HG03469 (cell line): ENCODE results near the gene SPAG9.
"Not testable (repeated sequence)": the region's sequence is repeated elsewhere in the genome, so short reads cannot be mapped to it uniquely, and the experiment has no call there.

Experiments used
- ATAC-seq: cut with Tn5 transposase; IDR thresholded peaks from one replicate; pipeline ENCODE4 v1.9.1; 2021; ENCODE audit warnings: mild to moderate bottlenecking, moderate library complexity, moderate number of reproducible peaks; ENCODE audit not compliant: unreplicated experiment

Gene SPAG9

GRCh38 chr17:51097708-51098446 is 22.8 kb downstream of the SPAG9 start:
- no peak for ATAC-seq

DNA sequence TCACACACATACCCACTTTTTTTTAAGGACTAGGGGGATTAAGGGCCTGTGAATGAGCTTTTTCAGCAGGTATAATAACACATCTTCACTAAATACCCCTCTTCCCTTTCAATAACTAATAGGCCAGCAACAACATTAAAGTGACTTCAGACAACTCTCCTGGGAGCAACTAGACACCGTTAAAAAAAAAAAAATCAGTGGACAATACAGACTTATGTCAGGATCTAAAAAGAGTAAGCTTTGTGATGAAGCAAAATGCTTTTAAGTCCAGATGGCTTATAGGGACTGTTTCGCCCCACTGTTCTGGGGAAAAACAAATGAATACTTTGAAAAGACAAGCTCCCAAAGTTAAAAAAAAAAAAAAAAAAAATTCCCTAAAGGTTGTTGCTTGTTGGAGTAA is 29.0 kb downstream of the SPAG9 start:
- no peak for ATAC-seq

- ATAC-seq = not testable (repeated sequence)
These were observed 31.8 kb downstream of the SPAG9 start for GRCh38 chr17:51088868-51089267.

- ATAC-seq = no peak
These were observed 32.4 kb downstream of the SPAG9 start for GRCh38 chr17:51088287-51088686.

DNA sequence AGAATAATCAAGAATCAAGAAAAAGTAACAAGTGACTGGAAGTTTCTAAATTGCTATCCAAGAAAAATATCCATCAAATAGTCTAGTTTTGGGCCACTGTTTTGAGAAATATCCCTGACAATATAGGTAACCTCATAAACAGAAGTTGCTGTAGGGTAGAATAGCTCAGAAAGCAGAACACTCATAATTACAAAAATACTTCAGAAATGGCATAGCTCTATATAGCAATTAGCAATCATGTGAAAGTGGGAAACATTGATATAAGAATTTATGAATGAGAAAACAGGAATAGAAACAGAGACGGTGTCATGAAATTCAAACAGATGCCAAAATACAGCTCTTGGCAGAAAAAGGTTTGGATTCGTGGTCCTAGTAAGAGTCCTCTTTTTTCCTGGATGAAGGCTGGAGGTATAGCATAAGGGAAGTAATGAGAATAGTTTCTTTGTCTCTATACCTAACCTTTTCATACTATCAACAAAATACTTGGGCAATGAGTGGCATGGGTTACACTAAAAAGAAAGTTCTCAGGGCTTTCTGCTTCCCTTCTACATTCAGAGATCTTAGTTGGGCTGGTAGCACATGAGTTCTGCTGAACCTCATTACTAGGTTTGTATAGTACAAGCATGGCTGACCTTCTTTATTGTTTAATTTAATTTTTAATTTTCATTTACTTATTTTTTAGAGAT is 33.5 kb downstream of the SPAG9 start:
- no peak for ATAC-seq

DNA sequence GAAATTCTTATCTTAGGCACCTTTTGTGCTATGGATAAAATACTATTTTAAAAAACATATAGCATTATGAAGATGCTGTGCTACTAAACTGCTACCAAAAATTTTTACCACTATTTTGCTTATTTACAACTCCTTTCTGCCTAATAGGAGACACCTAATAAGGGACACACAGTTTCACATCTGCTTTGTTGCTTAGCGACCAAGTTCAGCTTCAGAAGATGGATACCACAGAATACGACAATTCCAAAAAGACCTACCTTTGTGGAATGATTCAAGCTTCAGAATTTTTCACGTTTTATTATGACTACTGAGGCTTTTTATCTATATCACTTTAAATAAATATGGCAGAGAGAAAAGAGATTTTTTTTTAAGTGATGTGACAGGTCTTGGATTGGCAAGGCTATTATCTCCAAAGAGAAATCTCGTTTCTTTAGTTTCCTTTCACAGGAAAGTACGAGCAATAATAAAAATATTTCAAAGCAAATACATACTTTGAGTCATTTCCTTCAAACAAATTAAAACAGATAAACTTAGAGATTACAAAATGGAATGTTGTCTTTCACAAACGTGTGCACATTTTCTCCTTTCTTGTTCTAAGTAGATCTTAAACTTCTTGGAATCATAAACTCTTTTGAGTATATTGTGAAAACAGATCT is 35.4 kb downstream of the SPAG9 start:
- ATAC-seq = no peak

DNA sequence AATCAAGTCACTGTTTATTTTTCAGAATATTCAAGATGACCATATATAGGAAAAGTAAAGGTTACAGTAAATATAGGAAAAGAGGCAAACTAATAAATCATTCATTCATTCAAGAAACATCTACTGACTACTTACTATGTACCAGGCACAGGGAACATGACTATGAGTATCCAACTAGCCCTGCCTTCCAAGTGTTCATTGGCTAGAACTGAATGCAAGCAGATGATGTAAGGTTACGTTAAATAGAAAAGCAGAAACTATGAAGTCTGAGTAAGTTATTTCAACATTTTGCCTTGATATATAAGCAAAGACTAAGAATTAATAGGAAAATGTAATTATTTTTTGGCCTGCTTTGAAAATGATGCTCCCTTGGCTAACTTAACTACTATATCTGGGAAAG is 36.7 kb downstream of the SPAG9 start:
- no peak for ATAC-seq

DNA sequence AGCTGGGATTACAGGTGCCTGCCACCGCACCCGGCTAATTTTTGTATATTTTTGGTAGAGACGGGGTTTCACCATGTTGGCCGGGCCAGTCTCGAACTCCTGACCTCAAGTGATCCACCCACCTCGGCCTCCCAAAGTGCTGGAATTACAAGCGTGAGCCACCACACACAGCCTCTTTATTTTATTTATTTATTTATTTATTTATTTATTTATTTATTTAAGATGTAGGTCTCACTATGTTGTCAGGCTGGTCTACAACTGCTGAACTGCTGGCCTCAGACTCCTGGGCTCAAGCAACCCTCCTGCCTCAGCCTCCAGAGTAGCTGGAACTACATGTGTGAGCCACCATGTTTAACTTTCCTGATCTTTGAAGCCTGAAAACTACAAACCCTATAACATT is 37.3 kb downstream of the SPAG9 start:
- not testable (repeated sequence) for ATAC-seq

GRCh38 chr17:51079049-51079448 is 41.6 kb downstream of the SPAG9 start:
- no peak for ATAC-seq

DNA sequence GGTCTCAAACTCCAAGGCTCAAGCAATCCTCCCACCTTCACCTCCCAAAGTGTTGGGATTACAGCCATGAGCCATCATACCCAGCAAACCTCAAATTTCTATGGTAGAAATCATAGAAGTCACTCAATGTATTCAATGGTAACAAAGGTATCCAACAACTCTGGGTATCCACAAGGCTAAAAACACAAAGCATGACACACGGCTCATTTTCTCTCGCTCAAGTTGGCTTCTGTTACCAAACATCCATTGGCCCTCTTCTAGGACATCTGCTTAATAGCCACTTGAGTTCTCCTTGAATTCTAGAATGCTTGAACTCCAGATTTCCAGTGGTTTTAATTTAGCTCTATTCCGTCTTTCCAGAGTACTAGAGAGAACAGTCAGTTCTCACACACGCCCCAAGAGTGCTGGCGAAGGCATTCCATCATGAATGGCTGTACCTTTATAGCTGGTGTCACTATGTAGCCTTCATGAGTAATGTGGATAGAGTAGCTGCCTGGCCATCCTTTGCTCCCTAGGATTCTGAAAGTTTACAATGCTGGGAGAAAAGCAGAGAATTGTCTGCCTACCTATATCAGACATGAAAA is 42.6 kb downstream of the SPAG9 start:
- no peak for ATAC-seq

DNA sequence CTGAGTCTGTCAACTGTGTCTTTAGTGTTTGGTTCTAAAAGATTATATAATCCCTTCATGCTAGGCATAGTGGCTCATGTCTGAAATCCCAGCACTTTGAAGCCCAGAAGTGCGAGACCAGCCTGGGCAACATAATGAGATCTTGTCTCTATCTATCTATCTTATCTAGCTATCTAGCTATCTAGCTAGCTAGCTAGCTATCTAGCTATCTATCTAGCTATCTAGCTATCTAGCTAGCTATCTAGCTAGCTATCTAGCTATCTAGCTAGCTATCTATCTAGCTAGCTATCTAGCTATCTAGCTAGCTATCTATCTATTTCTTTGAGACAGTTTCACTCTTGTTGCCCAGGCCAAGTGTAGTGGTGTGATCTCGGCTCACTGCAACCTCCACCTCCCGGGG is 43.8 kb downstream of the SPAG9 start:
- ATAC-seq = no peak

DNA sequence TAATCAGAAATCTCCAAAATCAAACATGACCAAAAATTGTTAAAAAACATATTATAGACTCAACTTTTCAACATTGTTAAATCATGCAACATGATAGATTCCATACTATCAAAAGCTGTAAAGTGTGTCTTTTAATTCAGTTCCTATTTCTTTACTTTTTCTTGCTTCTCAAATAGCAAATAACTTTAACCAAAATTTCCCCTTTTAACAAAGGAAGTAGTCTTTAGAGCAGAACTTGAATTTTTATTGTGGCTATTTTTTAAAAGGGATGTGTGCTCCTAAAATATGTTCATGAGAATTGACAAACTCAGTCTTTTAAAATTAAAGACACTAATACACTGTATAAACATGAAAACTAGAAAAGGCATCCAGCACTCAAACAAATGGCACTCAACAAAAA is 49.1 kb downstream of the SPAG9 start:
- ATAC-seq = no peak

GRCh38 chr17:51065466-51065865 is 55.2 kb downstream of the SPAG9 start:
- ATAC-seq = no peak

GRCh38 chr17:51064061-51064735 is 56.5 kb downstream of the SPAG9 start:
- no peak for ATAC-seq

- no peak for ATAC-seq
These were observed 60.3 kb downstream of the SPAG9 start for GRCh38 chr17:51060396-51060795.

GRCh38 chr17:51059781-51060180 is 60.9 kb downstream of the SPAG9 start:
- no peak for ATAC-seq

DNA sequence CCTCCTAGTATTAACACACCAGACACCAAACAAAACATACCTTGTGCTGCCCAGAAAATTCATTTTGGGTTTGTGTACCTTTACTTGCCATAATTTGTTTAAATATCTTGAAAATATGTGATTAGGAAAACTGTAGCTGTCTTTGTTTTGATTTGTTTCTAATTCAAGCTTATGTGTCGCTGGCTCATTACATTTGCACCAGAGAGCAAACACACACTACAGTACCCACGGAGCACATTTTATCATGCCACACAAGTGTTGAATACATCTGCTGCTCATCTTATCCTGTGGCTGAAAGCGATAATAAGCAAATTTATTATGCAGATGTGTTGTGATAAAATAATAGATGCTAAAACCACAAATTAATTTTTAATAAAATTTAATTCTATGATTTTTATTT is 63.1 kb downstream of the SPAG9 start:
- ATAC-seq = no peak

DNA sequence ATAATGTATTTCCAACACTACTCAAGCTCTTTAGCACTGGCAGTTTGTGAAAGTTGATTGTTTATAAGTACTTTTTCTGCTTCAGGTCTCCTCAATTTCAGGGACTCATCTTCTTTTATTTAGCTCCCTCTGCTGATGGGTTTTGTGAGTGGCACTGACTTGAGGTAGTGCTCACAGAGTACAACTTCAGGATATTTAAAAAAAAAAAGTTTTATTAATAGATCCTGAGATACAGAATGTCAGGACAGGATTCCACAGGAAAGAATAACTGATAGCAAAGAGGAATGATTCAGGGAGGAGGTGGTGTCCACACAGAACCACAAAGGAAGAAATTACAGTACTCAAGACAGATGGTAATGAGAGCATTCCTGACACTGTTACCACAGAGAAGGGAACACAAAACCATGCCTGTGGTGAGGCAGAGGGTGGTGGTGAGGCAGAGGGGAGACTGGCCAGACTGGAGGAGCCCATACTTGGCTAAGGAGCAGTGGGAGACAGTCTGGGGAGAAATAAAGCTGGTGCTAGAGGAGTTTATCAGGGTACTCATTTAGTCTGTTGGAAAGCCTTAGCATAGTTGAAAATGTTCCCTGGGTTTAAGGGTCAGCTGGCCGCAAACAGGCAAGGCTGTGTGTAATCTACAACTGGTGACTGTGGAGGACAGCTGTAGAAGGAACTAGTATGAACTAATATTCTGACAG is 63.7 kb downstream of the SPAG9 start:
- no peak for ATAC-seq

DNA sequence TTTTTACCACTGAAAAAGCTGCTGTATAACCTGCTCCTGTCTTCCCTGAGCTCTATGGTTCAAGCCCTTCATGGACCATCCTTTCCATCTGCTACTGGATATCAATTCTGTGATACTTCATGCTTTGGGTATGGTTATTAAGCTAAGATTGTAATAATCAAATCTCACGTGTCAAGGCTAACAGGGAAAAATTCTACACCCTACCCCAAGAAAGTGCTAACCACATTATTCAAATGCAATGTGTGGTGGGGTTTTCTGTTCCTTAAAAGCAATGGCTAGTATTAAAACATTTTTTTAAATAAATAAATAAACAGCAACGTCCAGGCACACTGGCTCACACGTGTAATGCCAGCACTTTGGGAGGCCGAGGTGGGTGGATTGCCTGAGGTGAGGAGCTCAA is 65.9 kb downstream of the SPAG9 start:
- ATAC-seq = no peak

DNA sequence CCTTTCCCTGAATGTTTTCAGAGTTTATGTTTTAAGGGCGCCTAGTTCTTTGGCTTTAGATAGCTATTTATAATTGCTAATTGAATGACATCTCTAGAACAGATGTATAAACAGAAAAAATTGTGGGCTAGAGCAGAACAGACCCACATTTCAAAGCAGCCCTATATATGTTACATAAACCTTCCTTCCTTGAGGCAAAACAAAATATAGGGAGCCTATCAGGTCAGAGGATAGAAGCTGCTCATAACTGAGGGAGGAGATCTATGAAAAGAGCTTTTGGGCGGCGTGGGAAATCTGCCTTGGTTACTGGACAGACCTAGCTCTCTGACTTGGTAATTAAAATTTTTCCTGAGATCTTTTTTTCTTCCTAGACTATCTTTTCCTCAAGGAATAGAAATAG is 68.4 kb downstream of the SPAG9 start:
- ATAC-seq = no peak
